H1 (cell line): Measurements from ENCODE around the gene SRRM4. TPM values are rescaled to one million over a fixed set of nuclear protein-coding genes. Genes with fewer than 3 reads are reported as not detected.

Experiments
- CTCF ChIA-PET: fragments of 300-600 bp; sonication (Branson Sonifier 250); formaldehyde crosslinking; loops from one replicate; lab custom pipeline; 2021; ENCODE audit not compliant: partially characterized antibody; lab: Charles Lee
- POLR2A ChIA-PET: fragments of 300-600 bp; sonication (Branson Sonifier 250); formaldehyde crosslinking; loops from one replicate; lab custom pipeline; 2021; ENCODE audit warnings: inconsistent platforms; ENCODE audit not compliant: partially characterized antibody; lab: Charles Lee
- DNase-seq, 2 experiments: peaks; one replicate each; pipeline versions ENCODE4 v3.0.0 to v3.0.0-alpha.2; 2010 to 2022; ENCODE audit warnings: low spot score in 2 of 2, low read depth in 1 of 2, mixed read lengths in 1 of 2
- FAIRE-seq: peaks from 2 replicates; lab custom pipeline; 2011; peaks lifted over from hg19 to GRCh38; lab: Jason Lieb, UNC
- H2AFZ ChIP-seq: 2 replicates; pipeline ENCODE4 v1.8.1; 2012; ENCODE audit warnings: low read length, inconsistent platforms
- H2AK5ac ChIP-seq: 2 replicates; pipeline ENCODE4 v1.6.1; 2013; ENCODE audit warnings: low read depth, low read length
- H2BK120ac ChIP-seq: replicated peaks from 2 replicates; pipeline ENCODE3; 2013; ENCODE audit warnings: low read depth, low read length, inconsistent platforms
- H2BK12ac ChIP-seq: 2 replicates; pipeline ENCODE4 v1.6.1; 2013; ENCODE audit warnings: low read depth, low read length
- H2BK15ac ChIP-seq: 2 replicates; pipeline ENCODE4 v1.6.1; 2013; ENCODE audit warnings: low read length
- H2BK20ac ChIP-seq: 2 replicates; pipeline ENCODE4 v1.6.1; 2013; ENCODE audit warnings: low read length
- H2BK5ac ChIP-seq: 2 replicates; pipeline ENCODE4 v1.6.1; 2013; ENCODE audit warnings: low read depth, low read length
- H3K14ac ChIP-seq: 2 replicates; pipeline ENCODE4 v1.6.1; 2013; ENCODE audit warnings: inconsistent platforms; ENCODE audit not compliant: insufficient read length
- H3K18ac ChIP-seq: 2 replicates; pipeline ENCODE4 v1.6.1; 2013; ENCODE audit warnings: low read length; ENCODE audit errors: extremely low read depth
- H3K23ac ChIP-seq: 2 replicates; pipeline ENCODE4 v1.6.1; 2013; ENCODE audit warnings: inconsistent platforms; ENCODE audit not compliant: insufficient read length
- H3K23me2 ChIP-seq: 2 replicates; pipeline ENCODE4 v1.6.1; 2013; ENCODE audit warnings: low read depth, low read length
- H3K27ac ChIP-seq: 2 replicates; pipeline ENCODE4 v1.6.1; 2011; ENCODE audit warnings: low read depth, low read length, inconsistent platforms
- H3K27me3 ChIP-seq, 4 experiments: replicated peaks in 1 of 4; 1 replicate in 1 of 4; 2 replicates in 3 of 4; pipeline versions ENCODE4 v1.6.1 to v1.8.1; 2011 to 2013; ENCODE audit warnings: low read length in 3 of 4, mild to moderate bottlenecking in 3 of 4, inconsistent platforms in 2 of 4, mixed read lengths in 2 of 4, moderate library complexity in 1 of 4; ENCODE audit not compliant: control insufficient read depth in 3 of 4, insufficient read depth in 3 of 4; ENCODE audit errors: extremely low read depth in 1 of 4
- H3K36me3 ChIP-seq, 4 experiments: 2 replicates each; pipeline versions ENCODE4 v1.6.1 to v1.8.1; 2011 to 2013; ENCODE audit warnings: mild to moderate bottlenecking in 4 of 4, low read length in 3 of 4, moderate library complexity in 2 of 4, control low read depth in 1 of 4, inconsistent platforms in 1 of 4; ENCODE audit not compliant: insufficient read depth in 4 of 4, control insufficient read depth in 2 of 4
- H3K4ac ChIP-seq: replicated peaks from 2 replicates; pipeline ENCODE3; 2013; ENCODE audit warnings: low read length, low read depth, mixed read lengths, inconsistent platforms; ENCODE audit not compliant: insufficient read length
- H3K4me1 ChIP-seq, 4 experiments: replicated peaks in 1 of 4; 1 replicate in 1 of 4; 2 replicates in 3 of 4; pipeline versions ENCODE4 v1.6.1 to v1.8.1; 2011 to 2013; ENCODE audit warnings: low read length in 3 of 4, inconsistent platforms in 2 of 4, mixed read lengths in 1 of 4; ENCODE audit not compliant: insufficient read depth in 4 of 4, control insufficient read depth in 3 of 4
- H3K4me2 ChIP-seq, 2 experiments: 2 replicates each; pipeline versions ENCODE4 v1.6.1 to v1.8.1; 2011 to 2013; ENCODE audit warnings: low read depth in 2 of 2, low read length in 2 of 2, control low read depth in 1 of 2, inconsistent platforms in 1 of 2, mild to moderate bottlenecking in 1 of 2; ENCODE audit not compliant: insufficient read depth in 1 of 2
- H3K4me3 ChIP-seq, 4 experiments: fragments of 200-600, 300-600 bp in 1 of 4; sonication (generic), shearing (Covaris generic), sonication (Bioruptor Twin) in 1 of 4; 2 replicates each; pipeline versions ENCODE4 v1.5.1 to v1.8.1; 2011 to 2016; ENCODE audit warnings: low read length in 4 of 4, low read depth in 3 of 4, control low read depth in 2 of 4, inconsistent platforms in 2 of 4, mild to moderate bottlenecking in 2 of 4, mixed read lengths in 1 of 4, moderate library complexity in 1 of 4; ENCODE audit not compliant: insufficient read depth in 2 of 4; ENCODE audit errors: extremely low read depth in 1 of 4
- H3K56ac ChIP-seq: replicated peaks from 2 replicates; pipeline ENCODE3; 2013; ENCODE audit warnings: low read depth, mild to moderate bottlenecking, mixed read lengths, low read length, inconsistent platforms; ENCODE audit not compliant: insufficient read length
- H3K79me1 ChIP-seq: 2 replicates; pipeline ENCODE4 v1.6.1; 2013; ENCODE audit warnings: low read depth, low read length, control low read depth
- H3K79me2 ChIP-seq, 2 experiments: 2 replicates each; pipeline versions ENCODE4 v1.6.1 to v1.8.1; 2012 to 2013; ENCODE audit warnings: low read length in 2 of 2, mild to moderate bottlenecking in 2 of 2, inconsistent platforms in 1 of 2; ENCODE audit not compliant: insufficient read depth in 2 of 2, control insufficient read depth in 1 of 2
- H3K9ac ChIP-seq, 4 experiments: replicated peaks in 1 of 4; 1 replicate in 1 of 4; 2 replicates in 3 of 4; pipeline versions ENCODE4 v1.6.1 to v1.8.1; 2011 to 2013; ENCODE audit warnings: low read depth in 3 of 4, low read length in 3 of 4, control low read depth in 2 of 4, mild to moderate bottlenecking in 2 of 4, moderate library complexity in 2 of 4, inconsistent platforms in 1 of 4; ENCODE audit errors: extremely low read depth in 1 of 4
- H3K9me3 ChIP-seq, 2 experiments: 2 replicates each; pipeline versions ENCODE4 v1.6.1 to v1.8.1; 2012 to 2013; ENCODE audit warnings: mild to moderate bottlenecking in 2 of 2, moderate library complexity in 2 of 2, control low read depth in 1 of 2, inconsistent platforms in 1 of 2, low read depth in 1 of 2, low read length in 1 of 2, mixed read lengths in 1 of 2; ENCODE audit not compliant: insufficient read depth in 2 of 2
- H4K20me1 ChIP-seq, 2 experiments: replicated peaks in 1 of 2; 2 replicates each; pipeline versions ENCODE3 to v1.8.1; 2011 to 2013; ENCODE audit warnings: inconsistent platforms in 2 of 2, low read length in 2 of 2, mild to moderate bottlenecking in 1 of 2; ENCODE audit not compliant: insufficient read depth in 2 of 2, control insufficient read depth in 1 of 2
- H4K5ac ChIP-seq: 2 replicates; pipeline ENCODE4 v1.6.1; 2013; ENCODE audit warnings: low read length, low read depth, mixed read lengths, inconsistent platforms; ENCODE audit not compliant: insufficient read length
- H4K8ac ChIP-seq: 2 replicates; pipeline ENCODE4 v1.8.0; 2013; ENCODE audit warnings: mild to moderate bottlenecking, moderate library complexity, low read length, inconsistent platforms; ENCODE audit not compliant: insufficient read depth; ENCODE audit errors: extremely low read depth
- H4K91ac ChIP-seq: replicated peaks from 2 replicates; pipeline ENCODE3; 2013; ENCODE audit warnings: low read length, mixed read lengths, inconsistent platforms; ENCODE audit not compliant: insufficient read length
- ASH2L ChIP-seq: fragments of 200-600, 300-600 bp; sonication (generic); IDR thresholded peaks from one replicate; pipeline ENCODE4 v1.7.1; 2017; ENCODE audit warnings: low read length
- CTBP2 ChIP-seq: IDR thresholded peaks from 2 replicates; pipeline ENCODE4 v1.7.0; 2011; ENCODE audit warnings: borderline replicate concordance, mild to moderate bottlenecking, moderate library complexity, mixed read lengths, low read length; ENCODE audit not compliant: insufficient read depth, insufficient read length
- JUND ChIP-seq: IDR thresholded peaks from 2 replicates; pipeline ENCODE4 v1.6.1; 2011; ENCODE audit warnings: mild to moderate bottlenecking, improper control_type of control experiment, low read length
- MAX ChIP-seq: IDR thresholded peaks from 2 replicates; pipeline ENCODE4 v1.6.1; 2012; ENCODE audit warnings: inconsistent platforms
- WGBS, 2 experiments: shearing (Covaris generic) in 1 of 2; methylation state at CpG; one replicate each; pipeline versions ENCODE4 v1.1.6 to v1.1.7; 2013 to 2015; ENCODE audit warnings: low lambda C conversion rate in 2 of 2, mixed read lengths in 2 of 2, inconsistent platforms in 1 of 2, low coverage in 1 of 2, missing lambda C conversion rate in 1 of 2; ENCODE audit not compliant: insufficient replicate concordance in 2 of 2, insufficient coverage in 1 of 2, insufficient read length in 1 of 2; ENCODE audit errors: extremely low coverage in 1 of 2, missing lambda C conversion rate in 1 of 2; 5-methylcytosine and 5-hydroxymethylcytosine counted together
- polyA plus RNA-seq, 7 experiments: library from polyadenylated mRNA; depleted of rRNA in 3 of 7; stranded (reverse) in 5 of 7; unstranded in 2 of 7; fragments of >200 nt in 5 of 7; fragments of 200-250 nt in 2 of 7; gene quantifications; 1 replicate in 5 of 7; 2 replicates in 1 of 7; 4 replicates in 1 of 7; pipeline versions ENCODE4 v1.2.1 to v1.2.3, GENCODE V29; 2011 to 2013; ENCODE audit warnings: missing spikeins in 2 of 7, mixed read lengths in 2 of 7
- total RNA-seq: library from RNA; stranded (reverse); fragmentation: NEBNext Ultra II Directional; extraction: Animal tissue kit (Norgen Biotek cat#: 25700); gene quantifications from 2 replicates; pipeline ENCODE4 v1.2.1, GENCODE V29; 2021

The SRRM4 gene
- total and polyA plus RNA-seq, 2 of the 8 experiments (the other 6 are each of a cell fraction or from before 2014, with no cell fraction given): 0.53 to 1.1 TPM

- no peaks in the 10 kb centered on the region for H3K23me2 ChIP-seq
- H3K9me3 ChIP-seq: no peaks in the 10 kb centered on the region
- H3K79me2 ChIP-seq: no peaks in the 10 kb centered on the region
- H3K79me1 ChIP-seq: no peaks in the 10 kb centered on the region
- peak overlapping the region; percentile 21; the same call in 1 of the 2 replicates for H2BK20ac ChIP-seq
- ChIA-PET POLR2A (interaction anchor here (1.0 to 1.9 kb wide), 7 partner anchors 8 to 79 kb away, joined by 3 to 8 read pairs (median 4); no protein-coding TSS in a partner anchor), CTCF (interaction anchor here (0.6 to 1.5 kb wide), 9 partner anchors 11 to 345 kb away, joined by 3 to 5 read pairs (median 3); partner anchors contain the start of gene SRRM4)
- H3K14ac ChIP-seq: no peak overlapping the region
- peak overlapping the region; percentile 54 for H2BK5ac ChIP-seq
- H3K23ac ChIP-seq: no peak overlapping the region
- no peak overlapping the region for H4K8ac ChIP-seq
- H2BK12ac ChIP-seq: peak overlapping the region; percentile 34
- peaks cover 7 to 19% (median 15%) of the 10 kb centered on the region in 4 experiments for H3K4me1 ChIP-seq
- no peaks in the 10 kb centered on the region for H4K20me1 ChIP-seq
- peak overlapping the region; percentile 16 for H3K56ac ChIP-seq
- WGBS, 2 experiments: 53% methylated on average over 10 of the region's 10 CpGs; no CpG with 5 or more reads in 1 of the 2 experiments
- H3K27me3 ChIP-seq: no peaks in the 10 kb centered on the region
- peak overlapping the region; percentile 46 for H3K4ac ChIP-seq
- 0 out of 2 replicates have a peak overlapping the region, but pooled peaks have one; percentile 14 for H2AK5ac ChIP-seq
- H2AFZ ChIP-seq: no peak overlapping the region
- H4K91ac ChIP-seq: peak overlapping the region; percentile 48
- H3K9ac ChIP-seq: no peak overlapping the region; a peak in 1 of 7 replicates
- H3K27ac ChIP-seq: peak overlapping the region; percentile 81
- H3K36me3 ChIP-seq: no peaks in the 10 kb centered on the region
- peak overlapping the region; percentile 46 for H4K5ac ChIP-seq
- FAIRE-seq (peak; percentile 39), DNase-seq (peak in 1 of 2 experiments; percentile 65)
- peak overlapping the region; percentile 72 for H2BK120ac ChIP-seq
- peak overlapping the region; percentile 20; the same call in 1 of the 2 replicates for H3K18ac ChIP-seq
- H3K4me3 ChIP-seq: peak overlapping the region in 1 of 4 experiments; percentile 30; a peak in 2 of 8 replicates
- peak; percentile 61 for TF ChIP-seq ASH2L
- no peak for TF ChIP-seq JUND
- TF ChIP-seq MAX: peak; percentile 4; the same call in 1 of the 2 replicates
- peak; percentile 12 for TF ChIP-seq CTBP2
- no peak overlapping the region for H2BK15ac ChIP-seq
- peak overlapping the region; percentile 5 to 51 for H3K4me2 ChIP-seq
Observed at GRCh38 chr12:119088685-119089379, 107.5 kb downstream of the SRRM4 start.
